K562 (cell line): ENCODE measurements around the gene HRCT1. TPM values are rescaled to one million over a fixed set of nuclear protein-coding genes. Genes with fewer than 3 reads are reported as not detected.

Experiments
- ATAC-seq: fragments of 200-7000 bp; cut with Tn5 transposase; 3 replicates; pipeline ENCODE4 v1.9.1; 2020; ENCODE audit warnings: moderate library complexity
- BruUV-seq: library from RNA; stranded (reverse); fragments of 400-500 nt; replicated peaks from 2 replicates; lab custom pipeline; 2021; lab: Mats Ljungman, UMichigan
- CTCF ChIA-PET: fragments of 300-600 bp; formaldehyde crosslinking; extraction: SDS; loops from one replicate; lab custom pipeline; 2021; ENCODE audit warnings: low intra/inter-chr PET ratio; lab: Yijun Ruan, JAX
- POLR2A ChIA-PET: fragments of 300-600, 350-650 bp; sonication (Branson Sonifier 250); formaldehyde crosslinking; extraction: SDS; loops from one replicate; lab custom pipeline; 2021; ENCODE audit warnings: antibody characterized with exemption, inconsistent platforms; lab: Yijun Ruan, JAX
- DNase-seq, 4 experiments: peaks; one replicate each; pipeline versions ENCODE4 v3.0.0 to v3.0.0-alpha.2; 2011 to 2018; ENCODE audit warnings: low spot score in 3 of 4, mixed read lengths in 3 of 4; ENCODE audit errors: extremely low read depth in 1 of 4
- FAIRE-seq: peaks from 2 replicates; lab custom pipeline; 2011; peaks lifted over from hg19 to GRCh38; lab: Jason Lieb, UNC
- H2AFZ ChIP-seq: 2 replicates; pipeline ENCODE4 v1.6.0; 2011; ENCODE audit warnings: low read depth, low read length, control low read depth, inconsistent platforms
- H3K27ac ChIP-seq: fragments of 200-600 bp; 3 replicates; pipeline ENCODE4 v1.8.0; 2011; ENCODE audit warnings: low read depth, mild to moderate bottlenecking, control low read depth, inconsistent platforms, low read length, moderate library complexity, mixed read lengths; ENCODE audit errors: extremely low read depth
- H3K27me3 ChIP-seq, 2 experiments: fragments of 300-600 bp in 1 of 2; 2 replicates in 1 of 2; 3 replicates in 1 of 2; pipeline versions ENCODE4 v1.6.0 to v1.8.0; 2011; ENCODE audit warnings: inconsistent platforms in 2 of 2, low read length in 2 of 2, mild to moderate bottlenecking in 1 of 2, mixed read lengths in 1 of 2, moderate library complexity in 1 of 2; ENCODE audit not compliant: control insufficient read depth in 2 of 2, insufficient read depth in 2 of 2
- H3K36me3 ChIP-seq: fragments of 300-600 bp; 3 replicates; pipeline ENCODE4 v1.8.0; 2011; ENCODE audit warnings: mild to moderate bottlenecking, low read length, inconsistent platforms; ENCODE audit not compliant: control insufficient read depth, insufficient read depth
- H3K4me1 ChIP-seq, 2 experiments: fragments of 200-600 bp in 1 of 2; replicated peaks in 1 of 2; 2 replicates in 1 of 2; 3 replicates in 1 of 2; pipeline versions ENCODE4 v1.5.1 to v1.8.0; 2011; ENCODE audit warnings: inconsistent platforms in 2 of 2, low read length in 2 of 2, mild to moderate bottlenecking in 1 of 2, mixed read lengths in 1 of 2, moderate library complexity in 1 of 2; ENCODE audit not compliant: control insufficient read depth in 2 of 2, insufficient read depth in 2 of 2
- H3K4me2 ChIP-seq: 2 replicates; pipeline ENCODE4 v1.6.1; 2011; ENCODE audit warnings: low read length, control low read depth, inconsistent platforms, mixed read lengths; ENCODE audit not compliant: insufficient read depth
- H3K4me3 ChIP-seq: fragments of 200-600 bp; sonication (generic), shearing (Covaris generic); 2 replicates; pipeline ENCODE4 v1.5.1; 2016; ENCODE audit warnings: control low read depth, inconsistent platforms
- H3K79me2 ChIP-seq: fragments of 200-600 bp; 3 replicates; pipeline ENCODE4 v1.8.0; 2011; ENCODE audit warnings: low read length, inconsistent platforms; ENCODE audit not compliant: control insufficient read depth, insufficient read depth
- H3K9ac ChIP-seq, 2 experiments: 2 replicates each; pipeline versions ENCODE4 v1.6.0 to v1.6.1; 2011; ENCODE audit warnings: low read depth in 2 of 2, low read length in 2 of 2, control low read depth in 1 of 2, inconsistent platforms in 1 of 2, mild to moderate bottlenecking in 1 of 2, mixed read lengths in 1 of 2; ENCODE audit not compliant: insufficient read depth in 1 of 2
- H3K9me1 ChIP-seq: one replicate; pipeline ENCODE4 v1.6.0; 2011; ENCODE audit warnings: inconsistent platforms, mild to moderate bottlenecking, low read length, moderate library complexity; ENCODE audit not compliant: control insufficient read depth, insufficient read depth
- H3K9me3 ChIP-seq: replicated peaks from 2 replicates; pipeline ENCODE4 v1.5.1; 2011; ENCODE audit warnings: low read depth, low read length, inconsistent platforms; ENCODE audit not compliant: control insufficient read depth, insufficient read depth
- H4K20me1 ChIP-seq: replicated peaks from 2 replicates; pipeline ENCODE4 v1.6.1; 2011; ENCODE audit warnings: low read length, inconsistent platforms, mixed read lengths; ENCODE audit not compliant: control insufficient read depth, insufficient read depth
- BCL6 ChIP-seq: fragments of 250-450 bp; sonication (Bioruptor Pico); IDR thresholded peaks from 2 replicates; pipeline ENCODE4 v1.4.0; 2020
- CC2D1A ChIP-seq: fragments of 450-650 bp; IDR thresholded peaks from 2 replicates; pipeline ENCODE4 v1.6.1; 2017; ENCODE audit warnings: mild to moderate bottlenecking
- CCAR2 ChIP-seq: fragments of 200-400 bp; formaldehyde crosslinking; IDR thresholded peaks from 2 replicates; pipeline ENCODE4 v1.6.1; 2017; ENCODE audit warnings: mild to moderate bottlenecking, low read depth, low read length
- DMBX1 ChIP-seq: fragments of 250-450 bp; sonication (Bioruptor Pico); IDR thresholded peaks from 2 replicates; pipeline ENCODE4 v1.8.0; 2022; ENCODE audit warnings: inconsistent platforms, mild to moderate bottlenecking, moderate library complexity, borderline replicate concordance
- LCOR ChIP-seq: sonication (generic); formaldehyde crosslinking; IDR thresholded peaks from 2 replicates; pipeline ENCODE4 v1.8.0; 2022; ENCODE audit warnings: mild to moderate bottlenecking, missing genetic modification reagents
- POLR2AphosphoS2 ChIP-seq: IDR thresholded peaks from 2 replicates; pipeline ENCODE4 v1.6.1; 2012; ENCODE audit warnings: low read length, improper control_type of control experiment
- RBM22 ChIP-seq: fragments of 200-400 bp; formaldehyde crosslinking; IDR thresholded peaks from 2 replicates; pipeline ENCODE4 v1.6.1; 2018; ENCODE audit warnings: low read length, low read depth; ENCODE audit not compliant: poor library complexity, severe bottlenecking
- SAFB ChIP-seq: fragments of 200-400 bp; formaldehyde crosslinking; IDR thresholded peaks from 2 replicates; pipeline ENCODE4 v1.6.1; 2017; ENCODE audit warnings: low read depth, low read length, borderline replicate concordance
- TOE1 ChIP-seq, 2 experiments: fragments of 450-650 bp in 1 of 2; sonication (generic) in 1 of 2; formaldehyde crosslinking in 1 of 2; IDR thresholded peaks; 2 replicates each; pipeline versions ENCODE4 v1.7.1 to v1.8.0; 2016 to 2022; ENCODE audit warnings: borderline replicate concordance in 2 of 2, mild to moderate bottlenecking in 2 of 2, antibody characterized with exemption in 1 of 2, inconsistent platforms in 1 of 2, low read depth in 1 of 2, missing genetic modification reagents in 1 of 2, moderate library complexity in 1 of 2
- ZBTB17 ChIP-seq: fragments of 450-650 bp; formaldehyde crosslinking; IDR thresholded peaks from 2 replicates; pipeline ENCODE4 v1.4.0; 2020; ENCODE audit warnings: mild to moderate bottlenecking
- ZKSCAN1 ChIP-seq: fragments of 150-350 bp; IDR thresholded peaks from 2 replicates; pipeline ENCODE4 v1.6.1; 2016; ENCODE audit warnings: low read depth, low read length
- ZNF384 ChIP-seq: IDR thresholded peaks from 2 replicates; pipeline ENCODE4 v1.6.1; 2012; ENCODE audit warnings: low read depth, low read length, improper control_type of control experiment
- ZNF507 ChIP-seq: conservative IDR thresholded peaks from 2 replicates; pipeline ENCODE4 v1.6.1; 2017; ENCODE audit warnings: missing genetic modification characterization, missing compliant biosample characterization
- WGBS: fragments of 100-300 bp; shearing (Covaris generic); methylation state at CpG from one replicate; pipeline ENCODE4 v1.1.6; 2016; ENCODE audit warnings: low coverage, mixed read lengths; ENCODE audit not compliant: insufficient coverage; ENCODE audit errors: missing lambda C conversion rate; 5-methylcytosine and 5-hydroxymethylcytosine counted together
- in situ Hi-C: fragments of 300-500 bp; cut with MboI; formaldehyde crosslinking; loops from 4 replicates; pipeline ENCODE4 v1.15.0; 2018; ENCODE audit warnings: inconsistent platforms, mixed read lengths
- intact Hi-C: fragments of 100-400 bp; cut with micrococcal nuclease; formaldehyde crosslinking; loops from 2 replicates; pipeline ENCODE4 v1.14.2; 2022
- polyA plus RNA-seq, 8 experiments: library from polyadenylated mRNA; depleted of rRNA in 4 of 8; stranded (reverse) in 5 of 8; unstranded in 3 of 8; fragments of >200 nt; fragmentation: Nextera tagmentation in 2 of 8; fragmentation: Illumina TruSeq in 1 of 8; extraction: Ambion mirVana in 2 of 8; extraction: Trizol in 1 of 8; gene quantifications; 2 replicates each; pipeline versions ENCODE4 v1.2.1 to v1.2.3, GENCODE V29; 2011 to 2014; ENCODE audit warnings: inconsistent platforms in 1 of 8, missing spikeins in 1 of 8
- total RNA-seq, 7 experiments: library from RNA; depleted of rRNA in 6 of 7; stranded (reverse); fragments of >200 nt in 6 of 7; fragmentation: Illumina TruSeq in 2 of 7; extraction: Trizol in 2 of 7; gene quantifications; 2 replicates each; pipeline versions ENCODE4 v1.2.1 to v1.2.3, GENCODE V29; 2011 to 2021; ENCODE audit warnings: low replicate concordance in 1 of 7
- TF ChIP-seq, protein P1 (sequence below): sonication (generic); formaldehyde crosslinking; IDR thresholded peaks from 2 replicates; pipeline ENCODE4 v1.8.0; 2022; ENCODE audit warnings: mild to moderate bottlenecking, missing genetic modification reagents
- TF ChIP-seq, protein P2 (sequence below): sonication (generic); formaldehyde crosslinking; IDR thresholded peaks from 2 replicates; pipeline ENCODE4 v1.8.0; 2022; ENCODE audit warnings: mild to moderate bottlenecking, missing genetic modification reagents

HRCT1 gene
- total and polyA plus RNA-seq, 9 of the 15 experiments (the other 6 are each of a cell fraction or from before 2014, with no cell fraction given), result 0.40 TPM; not detected in 8

DNA sequence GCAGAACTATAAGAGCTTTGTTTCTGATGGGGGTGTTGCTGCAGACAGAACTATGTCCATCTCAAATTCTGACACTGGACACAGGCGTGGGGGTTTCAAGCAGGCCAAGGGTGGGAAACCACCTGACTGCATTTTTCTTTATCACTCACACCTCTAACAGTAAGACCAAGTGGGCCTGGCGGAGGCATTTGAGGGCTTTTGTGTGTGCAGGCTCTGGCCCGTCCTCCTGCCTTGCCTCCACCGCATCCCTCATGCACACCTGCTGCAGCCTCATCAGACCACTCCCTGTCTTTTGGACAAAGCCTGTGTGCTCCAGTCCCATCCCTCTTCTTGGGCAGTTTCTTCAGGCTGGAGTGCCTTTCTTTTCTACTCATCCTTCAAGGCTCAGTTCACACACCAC lies 43.7 kb upstream of the HRCT1 start:
- no TSS peak for BruUV-seq
- TF ChIP-seq LCOR (CRISPR knock-in tag) (no peak), SAFB (no peak), ZBTB17 (CRISPR knock-in tag) (no peak), POLR2AphosphoS2 (no peak), ZNF507 (tag) (no peak), CCAR2 (no peak), RBM22 (no peak), ZKSCAN1 (no peak), DMBX1 (no peak), CC2D1A (no peak), TOE1 (IDR thresholded peaks at IDR 0.05; ENCODE audit: borderline replicate concordance) (no peak), TOE1 (CRISPR knock-in tag; IDR thresholded peaks at IDR 0.05; ENCODE audit: borderline replicate concordance, low read depth) (no peak), BCL6 (no peak), ZNF384 (no peak)
- TF ChIP-seq, protein P1, sequence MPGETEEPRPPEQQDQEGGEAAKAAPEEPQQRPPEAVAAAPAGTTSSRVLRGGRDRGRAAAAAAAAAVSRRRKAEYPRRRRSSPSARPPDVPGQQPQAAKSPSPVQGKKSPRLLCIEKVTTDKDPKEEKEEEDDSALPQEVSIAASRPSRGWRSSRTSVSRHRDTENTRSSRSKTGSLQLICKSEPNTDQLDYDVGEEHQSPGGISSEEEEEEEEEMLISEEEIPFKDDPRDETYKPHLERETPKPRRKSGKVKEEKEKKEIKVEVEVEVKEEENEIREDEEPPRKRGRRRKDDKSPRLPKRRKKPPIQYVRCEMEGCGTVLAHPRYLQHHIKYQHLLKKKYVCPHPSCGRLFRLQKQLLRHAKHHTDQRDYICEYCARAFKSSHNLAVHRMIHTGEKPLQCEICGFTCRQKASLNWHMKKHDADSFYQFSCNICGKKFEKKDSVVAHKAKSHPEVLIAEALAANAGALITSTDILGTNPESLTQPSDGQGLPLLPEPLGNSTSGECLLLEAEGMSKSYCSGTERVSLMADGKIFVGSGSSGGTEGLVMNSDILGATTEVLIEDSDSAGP (CRISPR knock-in tag), result no peak
- TF ChIP-seq, protein P2, sequence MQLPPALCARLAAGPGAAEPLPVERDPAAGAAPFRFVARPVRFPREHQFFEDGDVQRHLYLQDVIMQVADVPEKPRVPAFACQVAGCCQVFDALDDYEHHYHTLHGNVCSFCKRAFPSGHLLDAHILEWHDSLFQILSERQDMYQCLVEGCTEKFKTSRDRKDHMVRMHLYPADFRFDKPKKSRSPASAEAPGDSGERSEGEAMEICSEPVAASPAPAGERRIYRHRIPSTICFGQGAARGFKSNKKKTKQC (CRISPR knock-in tag), result no peak

More for the DNA sequence above, 43.7 kb upstream of the HRCT1 start:
- Histone ChIP-seq H3K27ac (no peak overlapping the region), H3K4me2 (no peak overlapping the region), H3K27me3 (peaks cover 9 to 64% of the 10 kb centered on the region in 2 experiments; a peak in 4 of 5 replicates), H3K36me3 (no peaks in the 10 kb centered on the region), H3K4me1 (no peaks in the 10 kb centered on the region), H3K4me3 (no peak overlapping the region), H4K20me1 (no peaks in the 10 kb centered on the region), H3K9me3 (no peaks in the 10 kb centered on the region), H2AFZ (no peak overlapping the region), H3K79me2 (no peaks in the 10 kb centered on the region), H3K9me1 (no peaks in the 10 kb centered on the region), H3K9ac (no peak overlapping the region)
- FAIRE-seq (no peak), DNase-seq (no peak), ATAC-seq (no peak)
- CTCF ChIA-PET, result no interaction called here
- WGBS, result 0% methylated on average over 4 of the region's 4 CpGs
- in situ Hi-C loops, result no loop called here
- POLR2A ChIA-PET, result interaction anchor here (1.1 kb wide), 2 partner anchors 10 to 20 kb away, joined by 3 read pairs; no protein-coding TSS in a partner anchor
- intact Hi-C loops, result no loop called here
